ENCODE results near the gene ALDH1A1.

The ALDH1A1 gene

GRCh38 chr9:72930828-72931227 lies 22.0 kb downstream of the ALDH1A1 start:
- DNase-seq: no peak
- no peaks in the 10 kb centered on the region for H3K9me3 Mint-ChIP-seq
- H3K27me3 Mint-ChIP-seq (ENCODE audit: low read depth, poor library complexity): no peaks in the 10 kb centered on the region
- no peaks in the 10 kb centered on the region for H3K36me3 Mint-ChIP-seq (ENCODE audit: low read depth)
- H3K4me1 Mint-ChIP-seq: no peaks in the 10 kb centered on the region
- TF ChIP-seq, protein P1, sequence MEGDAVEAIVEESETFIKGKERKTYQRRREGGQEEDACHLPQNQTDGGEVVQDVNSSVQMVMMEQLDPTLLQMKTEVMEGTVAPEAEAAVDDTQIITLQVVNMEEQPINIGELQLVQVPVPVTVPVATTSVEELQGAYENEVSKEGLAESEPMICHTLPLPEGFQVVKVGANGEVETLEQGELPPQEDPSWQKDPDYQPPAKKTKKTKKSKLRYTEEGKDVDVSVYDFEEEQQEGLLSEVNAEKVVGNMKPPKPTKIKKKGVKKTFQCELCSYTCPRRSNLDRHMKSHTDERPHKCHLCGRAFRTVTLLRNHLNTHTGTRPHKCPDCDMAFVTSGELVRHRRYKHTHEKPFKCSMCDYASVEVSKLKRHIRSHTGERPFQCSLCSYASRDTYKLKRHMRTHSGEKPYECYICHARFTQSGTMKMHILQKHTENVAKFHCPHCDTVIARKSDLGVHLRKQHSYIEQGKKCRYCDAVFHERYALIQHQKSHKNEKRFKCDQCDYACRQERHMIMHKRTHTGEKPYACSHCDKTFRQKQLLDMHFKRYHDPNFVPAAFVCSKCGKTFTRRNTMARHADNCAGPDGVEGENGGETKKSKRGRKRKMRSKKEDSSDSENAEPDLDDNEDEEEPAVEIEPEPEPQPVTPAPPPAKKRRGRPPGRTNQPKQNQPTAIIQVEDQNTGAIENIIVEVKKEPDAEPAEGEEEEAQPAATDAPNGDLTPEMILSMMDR (IDR thresholded peaks at IDR 0.05): no peak
- no peak overlapping the region for H3K4me3 Mint-ChIP-seq
- H3K27ac Mint-ChIP-seq: no peak overlapping the region

- TF ChIP-seq, protein P1 (IDR thresholded peaks at IDR 0.05): no peak
- Mint-ChIP-seq H3K4me1 (no peaks in the 10 kb centered on the region), H3K9me3 (no peaks in the 10 kb centered on the region), H3K27me3 (ENCODE audit: low read depth, poor library complexity) (no peaks in the 10 kb centered on the region), H3K36me3 (ENCODE audit: low read depth) (no peaks in the 10 kb centered on the region), H3K27ac (no peak overlapping the region), H3K4me3 (no peak overlapping the region)
- DNase-seq: no peak
Measured at GRCh38 chr9:72929542-72929941, 23.3 kb downstream of the ALDH1A1 start.

GRCh38 chr9:72928042-72928507 lies 24.8 kb downstream of the ALDH1A1 start:
- Mint-ChIP-seq H3K27me3 (ENCODE audit: low read depth, poor library complexity) (no peaks in the 10 kb centered on the region), H3K27ac (no peak overlapping the region), H3K4me3 (no peak overlapping the region)

GRCh38 chr9:72926506-72926905 lies 26.3 kb downstream of the ALDH1A1 start:
- no peak overlapping the region for H3K4me3 Mint-ChIP-seq
- H3K9me3 Mint-ChIP-seq: no peaks in the 10 kb centered on the region
- no peaks in the 10 kb centered on the region for H3K36me3 Mint-ChIP-seq (ENCODE audit: low read depth)
- H3K4me1 Mint-ChIP-seq: no peaks in the 10 kb centered on the region
- no peaks in the 10 kb centered on the region for H3K27me3 Mint-ChIP-seq (ENCODE audit: low read depth, poor library complexity)
- DNase-seq: no peak
- H3K27ac Mint-ChIP-seq: no peak overlapping the region
- TF ChIP-seq, protein P1 (IDR thresholded peaks at IDR 0.05): no peak

More at GRCh38 chr9:72928042-72928507, 24.8 kb downstream of the ALDH1A1 start:
- H3K4me1 Mint-ChIP-seq: no peaks in the 10 kb centered on the region
- TF ChIP-seq, protein P1 (IDR thresholded peaks at IDR 0.05): no peak
- H3K9me3 Mint-ChIP-seq: no peaks in the 10 kb centered on the region
- no peak for DNase-seq
- no peaks in the 10 kb centered on the region for H3K36me3 Mint-ChIP-seq (ENCODE audit: low read depth)

- Mint-ChIP-seq H3K4me3 (no peak overlapping the region), H3K27me3 (ENCODE audit: low read depth, poor library complexity) (no peaks in the 10 kb centered on the region), H3K36me3 (ENCODE audit: low read depth) (no peaks in the 10 kb centered on the region), H3K9me3 (no peaks in the 10 kb centered on the region), H3K4me1 (no peaks in the 10 kb centered on the region), H3K27ac (no peak overlapping the region)
- TF ChIP-seq, protein P1 (IDR thresholded peaks at IDR 0.05): no peak
- no peak for DNase-seq
Measured at GRCh38 chr9:72925891-72926290, 27.0 kb downstream of the ALDH1A1 start.

DNA sequence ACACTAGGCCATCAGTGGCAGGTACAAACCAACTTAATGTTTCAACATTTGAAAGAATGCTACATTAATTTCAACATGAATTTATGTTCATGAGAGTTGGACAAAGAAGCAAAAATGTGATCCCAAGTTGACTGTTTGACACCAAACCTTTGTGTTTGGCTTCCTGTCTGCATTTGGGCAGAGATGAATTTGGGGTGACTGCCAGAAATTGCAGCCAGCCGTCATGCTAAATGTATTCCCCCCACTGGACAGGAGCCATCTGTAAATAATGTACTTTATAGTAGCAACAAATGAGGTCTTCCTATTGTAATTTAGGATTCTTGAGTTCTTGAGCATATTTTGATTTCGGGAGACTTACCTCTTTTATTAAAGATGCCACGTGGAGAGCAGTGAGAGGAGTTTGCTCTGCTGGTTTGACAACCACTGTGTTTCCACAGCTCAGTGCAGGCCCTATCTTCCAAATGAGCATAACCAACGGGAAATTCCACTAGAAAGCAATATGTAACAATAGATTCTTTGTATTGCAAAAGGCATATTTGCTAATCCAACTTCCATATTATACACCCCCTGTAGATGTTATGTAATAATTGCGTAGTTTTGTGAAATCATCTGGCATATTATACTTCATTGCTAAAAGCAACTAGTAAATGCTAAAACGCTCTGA lies 27.6 kb downstream of the ALDH1A1 start:
- Mint-ChIP-seq H3K4me1 (no peaks in the 10 kb centered on the region), H3K9me3 (no peaks in the 10 kb centered on the region), H3K4me3 (no peak overlapping the region), H3K27ac (no peak overlapping the region), H3K27me3 (ENCODE audit: low read depth, poor library complexity) (no peaks in the 10 kb centered on the region), H3K36me3 (ENCODE audit: low read depth) (no peaks in the 10 kb centered on the region)
- DNase-seq: no peak
- TF ChIP-seq, protein P1 (IDR thresholded peaks at IDR 0.05): no peak
